HG03135 (cell line): ENCODE results near the gene CFAP119.

Experiments
- ATAC-seq: cut with Tn5 transposase; IDR thresholded peaks from one replicate; pipeline ENCODE4 v1.9.1; 2021; ENCODE audit warnings: mild to moderate bottlenecking, moderate library complexity; ENCODE audit not compliant: unreplicated experiment

CFAP119 gene

DNA sequence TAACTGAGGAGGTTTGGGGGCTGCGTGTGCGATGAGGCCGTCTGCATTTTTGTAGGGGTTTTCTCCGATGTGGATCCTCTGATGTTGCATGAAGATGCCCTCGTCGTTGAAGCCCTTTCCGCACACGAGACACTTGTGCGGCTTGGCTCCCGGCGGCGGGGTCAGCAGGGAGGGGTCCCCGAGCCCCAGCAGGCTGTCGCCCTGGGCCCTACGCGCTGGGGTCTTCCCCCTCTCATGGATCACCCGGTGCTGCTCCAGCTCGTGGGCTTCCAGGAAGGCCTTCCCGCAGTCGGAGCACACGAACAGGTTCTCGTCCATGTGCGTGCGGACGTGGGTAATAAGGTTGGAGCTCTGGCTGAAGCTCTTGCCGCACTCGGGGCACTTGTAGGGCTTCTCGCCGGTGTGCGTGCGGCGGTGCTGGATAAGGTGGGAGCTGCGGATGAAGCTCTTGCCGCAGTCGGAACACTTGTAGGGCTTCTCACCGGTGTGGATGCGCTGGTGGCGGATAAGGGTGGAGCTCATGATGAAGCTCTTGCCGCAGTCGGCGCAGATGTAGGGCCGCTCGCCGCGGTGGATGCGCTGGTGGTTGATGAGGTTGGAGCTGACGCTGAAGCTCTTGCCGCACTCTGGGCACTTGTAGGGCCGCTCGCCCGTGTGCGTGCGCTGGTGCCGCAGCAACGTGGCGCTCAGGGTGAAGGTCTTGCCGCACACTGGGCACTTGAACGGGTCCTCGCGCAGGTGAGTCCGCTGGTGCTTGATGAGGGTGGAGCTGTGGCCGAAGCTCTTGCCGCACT lies 20.8 kb upstream of the CFAP119 start:
- no peak for ATAC-seq

DNA sequence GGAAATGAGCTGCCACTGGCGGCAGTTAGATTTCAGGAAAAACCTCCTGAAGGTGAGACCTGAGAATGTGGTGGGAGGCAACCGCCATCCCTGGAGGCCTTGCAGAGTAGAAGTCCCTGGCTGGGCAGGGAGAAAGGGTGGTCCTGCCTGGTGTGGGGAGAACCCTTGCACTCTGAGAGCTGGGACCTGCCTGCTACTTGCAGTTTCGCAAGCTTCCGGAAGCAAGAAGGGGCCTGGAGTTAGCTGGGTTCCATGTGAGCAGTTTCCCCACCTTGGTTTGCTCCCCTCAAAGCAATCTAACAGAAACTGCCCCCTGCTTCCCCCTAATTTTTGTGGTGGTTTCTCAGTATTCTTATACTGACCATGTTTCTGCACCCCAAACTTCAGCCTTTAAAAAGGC lies 18.7 kb upstream of the CFAP119 start:
- ATAC-seq: no peak

- ATAC-seq: no peak
Measured at GRCh38 chr16:30780021-30780420, 18.2 kb upstream of the CFAP119 start.

- no peak for ATAC-seq
Measured at GRCh38 chr16:30779596-30779995, 17.7 kb upstream of the CFAP119 start.

DNA sequence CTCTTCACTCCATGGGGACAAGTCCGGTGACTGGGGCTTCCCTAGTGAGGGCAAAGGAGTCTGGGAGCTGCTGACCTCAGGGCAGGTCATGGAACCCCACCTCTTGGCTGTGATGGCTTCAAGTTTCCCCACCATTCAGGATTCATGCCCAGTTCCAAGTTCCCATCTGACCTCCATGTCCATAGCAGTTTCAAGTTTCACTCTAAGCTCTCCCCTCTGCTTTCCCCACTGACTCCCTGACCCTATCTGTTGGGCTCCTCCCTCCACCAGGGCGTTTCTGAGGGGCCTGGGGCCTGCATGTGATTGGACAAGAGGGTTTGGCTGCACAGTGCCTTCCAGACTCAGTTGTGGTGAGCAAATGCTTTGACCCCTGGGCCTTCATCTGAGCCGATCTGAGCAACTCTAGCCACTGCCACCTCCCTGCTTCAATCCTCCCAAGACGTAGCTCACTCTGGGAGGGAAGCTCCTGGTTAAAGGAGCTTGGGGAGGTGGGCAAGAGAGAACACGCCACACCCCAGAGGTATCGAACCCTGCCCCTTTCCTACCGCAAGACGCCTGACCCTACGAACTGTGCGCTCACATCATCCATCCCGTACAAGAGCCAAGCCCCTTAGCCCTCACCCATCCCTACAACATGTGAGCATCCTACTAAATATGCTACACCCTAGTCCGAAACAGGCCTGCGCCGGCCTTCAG lies 16.8 kb upstream of the CFAP119 start:
- no peak for ATAC-seq

GRCh38 chr16:30777591-30778297 lies 15.9 kb upstream of the CFAP119 start:
- ATAC-seq: no peak

GRCh38 chr16:30775392-30776188 lies 13.7 kb upstream of the CFAP119 start:
- peak; percentile 46 for ATAC-seq

- ATAC-seq: no peak
Measured at GRCh38 chr16:30775131-30775391, 13.2 kb upstream of the CFAP119 start.

DNA sequence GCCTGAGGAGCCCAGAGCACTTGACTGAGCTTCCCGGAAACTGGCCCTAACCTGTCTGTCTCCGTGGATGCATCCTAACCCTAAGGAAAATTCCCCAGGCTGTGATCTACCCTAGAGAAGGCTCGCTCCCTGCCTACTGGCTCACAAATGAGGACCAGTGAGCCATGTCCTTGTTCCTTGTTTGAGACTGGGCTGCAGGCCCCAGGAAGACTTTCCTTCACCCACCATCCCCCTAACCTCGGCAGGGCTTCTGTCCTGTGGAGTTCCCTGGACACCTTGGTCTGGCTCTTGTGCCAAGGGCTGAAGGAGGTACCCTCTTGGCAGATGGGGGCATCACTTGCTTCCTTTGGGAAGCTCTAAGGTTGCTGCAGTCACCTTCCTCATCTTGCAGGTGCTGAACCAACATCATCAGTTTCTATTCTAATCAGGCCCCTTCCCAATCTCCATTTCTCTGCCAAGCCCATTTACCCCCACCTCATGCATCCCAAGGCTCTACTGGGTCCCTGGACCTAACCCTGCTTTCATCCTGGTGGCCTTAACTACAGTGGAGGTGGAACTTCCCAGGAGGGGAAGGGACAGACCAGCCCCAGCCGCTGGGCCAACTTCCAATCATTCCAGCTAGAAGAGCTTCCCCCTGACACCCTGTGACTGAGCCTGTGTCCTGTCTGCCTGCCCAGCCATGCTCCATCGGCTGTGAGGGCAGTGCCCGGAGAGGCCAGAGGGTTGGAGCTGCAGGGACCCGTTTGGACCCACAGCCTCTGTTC lies 12.7 kb upstream of the CFAP119 start:
- no peak for ATAC-seq

DNA sequence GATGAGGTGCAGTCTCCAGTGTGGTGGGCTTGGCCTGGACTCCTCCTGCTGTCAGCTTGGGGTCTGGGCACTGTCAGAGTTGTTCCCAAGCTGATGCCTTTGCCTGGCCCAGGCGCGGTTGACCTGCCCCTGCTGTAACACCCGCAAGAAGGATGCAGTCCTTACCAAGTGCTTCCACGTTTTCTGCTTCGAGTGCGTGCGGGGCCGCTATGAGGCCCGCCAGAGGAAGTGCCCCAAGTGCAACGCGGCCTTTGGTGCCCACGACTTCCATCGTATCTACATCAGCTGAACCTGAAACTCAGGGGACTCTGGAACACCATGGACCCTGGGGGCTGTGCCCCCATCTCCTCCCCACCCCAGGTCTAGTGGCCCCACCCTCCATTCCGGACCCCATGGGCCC lies 12.0 kb upstream of the CFAP119 start:
- ATAC-seq: no peak

DNA sequence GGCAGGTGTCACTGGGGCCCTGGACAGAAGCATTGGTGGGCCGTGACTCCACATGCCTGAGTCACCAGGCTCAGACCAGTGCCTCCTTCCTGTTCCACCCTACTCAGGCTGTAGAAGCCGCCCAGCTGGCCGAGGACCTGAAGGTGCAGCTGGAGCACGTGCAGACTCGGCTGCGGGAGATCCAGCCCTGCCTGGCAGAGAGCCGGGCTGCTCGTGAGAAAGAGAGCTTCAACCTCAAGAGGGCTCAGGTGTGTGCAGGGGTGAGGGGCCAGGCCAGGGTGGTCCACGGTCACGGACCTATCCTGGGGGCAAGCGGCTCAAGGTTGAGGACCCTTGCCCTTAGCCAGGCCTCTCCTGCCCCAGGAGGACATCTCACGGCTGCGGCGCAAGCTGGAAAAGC lies 9.9 kb upstream of the CFAP119 start:
- ATAC-seq: no peak

DNA sequence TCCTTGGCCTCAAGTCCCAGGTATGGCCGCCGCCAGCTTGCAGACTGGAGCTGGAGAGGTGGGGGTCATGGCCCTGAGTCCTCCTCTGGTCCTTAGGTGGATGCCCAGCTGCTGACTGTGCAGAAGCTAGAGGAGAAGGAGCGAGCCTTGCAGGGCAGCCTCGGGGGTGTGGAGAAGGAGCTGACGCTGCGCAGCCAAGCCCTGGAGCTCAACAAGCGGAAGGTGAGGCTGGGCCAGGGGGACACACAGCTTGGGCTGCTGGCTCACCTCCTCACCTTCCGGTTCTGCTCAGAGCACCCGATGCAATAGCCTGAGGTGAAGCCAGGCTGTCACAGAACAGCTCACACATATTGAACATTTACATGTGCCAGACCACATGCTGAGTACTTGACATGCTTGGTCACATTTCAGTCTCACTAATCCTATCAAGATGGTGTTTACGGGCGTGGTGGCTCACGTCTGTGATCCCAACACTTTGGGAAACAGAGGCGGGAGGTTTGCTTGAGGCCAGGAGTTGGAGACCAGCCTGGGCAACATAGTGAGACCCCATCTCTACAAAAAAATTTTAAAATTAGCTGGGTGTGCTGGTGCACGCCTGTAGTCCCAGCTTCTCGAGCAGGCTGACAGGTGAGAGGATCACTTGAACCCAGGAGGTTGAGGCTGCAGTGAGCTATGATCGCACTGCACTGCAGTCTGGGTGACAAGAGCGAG lies 7.7 kb upstream of the CFAP119 start:
- ATAC-seq: no peak

GRCh38 chr16:30768583-30769181 lies 6.8 kb upstream of the CFAP119 start:
- ATAC-seq: no peak

DNA sequence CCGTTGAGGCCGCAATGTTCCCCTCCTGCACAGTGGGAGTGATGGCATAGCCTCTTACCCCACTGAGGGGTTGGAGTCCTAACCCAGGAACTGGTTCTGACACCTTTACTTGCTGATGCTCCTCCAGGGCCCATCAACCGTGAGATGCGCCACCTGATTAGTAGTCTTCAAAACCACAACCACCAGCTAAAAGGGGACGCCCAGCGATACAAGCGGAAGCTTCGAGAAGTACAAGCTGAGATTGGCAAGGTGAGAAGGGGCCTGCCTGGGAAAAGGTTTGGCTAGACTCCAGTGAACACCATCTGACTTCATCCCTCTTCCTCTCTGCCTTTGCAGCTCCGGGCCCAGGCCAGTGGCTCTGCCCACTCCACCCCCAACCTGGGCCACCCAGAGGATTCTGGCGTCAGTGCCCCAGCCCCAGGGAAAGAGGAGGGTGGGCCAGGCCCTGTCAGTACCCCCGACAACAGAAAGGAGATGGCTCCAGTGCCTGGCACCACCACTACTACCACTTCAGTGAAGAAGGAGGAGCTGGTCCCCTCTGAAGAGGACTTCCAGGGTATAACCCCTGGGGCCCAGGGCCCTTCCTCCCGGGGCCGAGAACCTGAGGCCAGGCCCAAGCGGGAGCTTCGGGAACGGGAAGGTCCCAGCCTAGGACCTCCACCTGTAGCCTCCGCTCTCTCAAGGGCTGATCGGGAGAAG lies 6.1 kb upstream of the CFAP119 start:
- no peak for ATAC-seq

DNA sequence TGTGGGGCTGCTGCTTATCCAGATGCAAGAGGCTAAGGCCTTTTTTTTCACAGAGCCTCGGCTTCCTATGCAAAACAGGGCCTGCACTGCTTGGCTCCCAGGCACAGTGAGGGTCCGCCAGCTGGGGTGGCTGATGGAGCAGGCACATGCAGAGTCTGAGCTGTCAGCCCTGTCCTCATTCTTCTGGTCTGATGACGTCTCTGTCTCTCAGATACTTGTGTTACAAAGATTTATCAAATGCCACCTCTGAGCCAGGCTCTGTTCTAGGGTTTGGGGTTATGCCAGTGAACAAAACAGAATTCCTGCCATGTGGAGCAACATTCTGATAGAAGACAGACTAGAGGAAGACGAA lies 5.0 kb upstream of the CFAP119 start:
- ATAC-seq: no peak

DNA sequence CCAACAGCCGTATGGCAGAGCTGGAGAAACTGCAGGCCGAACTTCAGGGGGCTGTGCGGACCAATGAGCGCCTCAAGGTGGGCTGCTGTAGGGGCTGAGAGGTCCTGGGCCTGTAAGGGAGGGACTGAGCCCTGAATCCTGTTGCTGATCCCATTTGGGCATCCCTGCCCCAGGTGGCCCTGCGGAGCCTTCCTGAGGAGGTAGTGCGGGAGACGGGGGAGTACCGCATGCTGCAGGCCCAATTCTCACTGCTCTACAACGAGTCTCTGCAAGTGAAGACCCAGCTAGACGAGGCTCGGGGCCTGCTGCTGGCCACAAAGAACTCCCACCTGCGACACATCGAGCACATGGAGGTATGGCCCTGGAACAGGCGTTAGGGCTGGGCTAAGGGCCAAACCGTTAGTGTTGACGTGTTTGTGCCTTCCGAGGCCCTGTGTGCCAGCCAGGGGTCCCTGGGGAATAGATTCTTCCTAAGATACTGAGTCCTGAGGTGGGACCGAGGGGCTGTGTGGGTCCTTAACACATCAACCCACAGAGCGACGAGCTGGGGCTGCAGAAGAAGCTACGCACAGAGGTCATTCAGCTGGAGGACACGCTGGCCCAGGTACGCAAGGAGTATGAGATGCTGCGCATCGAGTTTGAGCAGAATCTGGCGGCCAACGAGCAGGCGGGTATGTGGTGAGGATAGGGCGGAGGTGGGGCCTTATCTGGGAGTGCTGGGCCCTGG lies 4.5 kb upstream of the CFAP119 start:
- no peak for ATAC-seq

DNA sequence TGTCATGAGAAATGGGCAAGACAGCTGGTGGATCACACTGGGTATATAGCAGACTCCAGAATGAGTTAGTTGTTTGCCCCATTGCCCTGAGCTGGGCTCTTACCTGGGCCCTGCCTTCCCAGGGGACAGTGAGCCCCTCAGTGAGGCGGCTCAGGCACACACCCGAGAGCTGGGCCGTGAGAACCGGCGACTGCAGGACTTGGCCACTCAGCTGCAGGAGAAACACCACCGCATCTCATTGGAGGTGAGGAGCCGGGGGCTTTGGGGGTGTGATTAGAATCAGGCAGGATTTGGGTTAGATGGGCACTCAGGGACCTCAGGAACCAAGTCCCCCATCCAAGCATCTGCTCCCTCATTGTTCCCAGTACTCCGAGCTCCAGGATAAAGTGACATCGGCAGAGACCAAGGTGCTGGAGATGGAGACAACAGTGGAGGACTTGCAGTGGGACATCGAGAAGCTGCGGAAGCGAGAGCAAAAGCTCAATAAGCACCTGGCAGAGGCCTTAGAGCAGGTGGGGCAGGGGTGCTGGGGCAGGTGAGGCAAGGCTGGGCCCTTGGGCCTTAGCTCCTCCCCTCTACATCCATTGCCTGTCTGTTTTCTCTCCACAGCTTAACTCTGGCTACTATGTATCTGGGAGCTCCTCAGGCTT lies 3.1 kb upstream of the CFAP119 start:
- no peak for ATAC-seq

- no peak for ATAC-seq
Measured at GRCh38 chr16:30764086-30764485, 2.2 kb upstream of the CFAP119 start.
